ENCODE measurements around the gene TEKTIP1. TPM values are rescaled to one million over a fixed set of nuclear protein-coding genes. Genes with fewer than 3 reads are reported as not detected.

The TEKTIP1 gene
- total and polyA plus RNA-seq, 9 of the 15 experiments (the other 6 are each of a cell fraction or from before 2014, with no cell fraction given), result 0.66 TPM; not detected in 8

- Histone ChIP-seq H3K4me2 (ENCODE audit: insufficient read depth, low read length) (no peak overlapping the region), H3K9me3 (replicated peaks; ENCODE audit: control insufficient read depth, insufficient read depth, low read depth, low read length) (no peaks in the 10 kb centered on the region), H2AFZ (ENCODE audit: low read depth, low read length) (no peak overlapping the region), H3K36me3 (ENCODE audit: control insufficient read depth, insufficient read depth, low read length) (peaks cover 38% of the 10 kb centered on the region; the same call in 2 of the 3 replicates), H3K4me1 (replicated peaks in 1 of 2; ENCODE audit: control insufficient read depth in 2 of 2, insufficient read depth in 2 of 2, low read length in 2 of 2) (peaks cover 15 to 88% of the 10 kb centered on the region in 2 experiments; a peak in 4 of 5 replicates), H3K27ac (ENCODE audit: extremely low read depth, low read depth, low read length) (peak overlapping the region; percentile 30; the same call in 1 of the 3 replicates), H3K9me1 (ENCODE audit: control insufficient read depth, insufficient read depth, low read length) (peaks cover 14% of the 10 kb centered on the region), H3K9ac (ENCODE audit: insufficient read depth in 1 of 2, low read depth in 2 of 2, low read length in 2 of 2) (peak overlapping the region in 1 of 2 experiments; percentile 53; a peak in 2 of 4 replicates), H3K27me3 (ENCODE audit: control insufficient read depth in 2 of 2, insufficient read depth in 2 of 2, low read length in 2 of 2) (no peaks in the 10 kb centered on the region), H3K79me2 (ENCODE audit: control insufficient read depth, insufficient read depth, low read length) (peaks cover 86% of the 10 kb centered on the region), H3K4me3 (no peak overlapping the region), H4K20me1 (replicated peaks; ENCODE audit: control insufficient read depth, insufficient read depth, low read length) (peaks cover 58% of the 10 kb centered on the region)
- ChIA-PET CTCF (ENCODE audit: low intra/inter-chr PET ratio) (no interaction called here), POLR2A (interaction anchor here (1.4 kb wide), 1 partner anchor 11 kb away, joined by 4 read pairs; no protein-coding TSS in a partner anchor)
- BruUV-seq (replicated peaks), result no TSS peak
- 76% methylated on average over 15 of the region's 15 CpGs for WGBS (ENCODE audit: insufficient coverage, low coverage, missing lambda C conversion rate)
- TF ChIP-seq FOSL1 (tag; conservative IDR thresholded peaks at IDR 0.05) (0 out of 2 replicates have a peak, but pooled peaks have one; percentile 25), ZBTB5 (IDR thresholded peaks at IDR 0.05) (no peak)
- intact Hi-C loops (cut with micrococcal nuclease) (no loop called here), in situ Hi-C loops (cut with MboI) (no loop called here)
- ATAC-seq, result no peak
- DNase-seq (ENCODE audit: extremely low read depth in 1 of 4, low spot score in 3 of 4), result peak in 1 of 4 experiments; percentile 27
- FAIRE-seq, result no peak
Measured at GRCh38 chr19:3509566-3509989, 29.4 kb upstream of the TEKTIP1 start.

- BruUV-seq (replicated peaks), result no TSS peak
- Histone ChIP-seq H3K27me3 (ENCODE audit: control insufficient read depth in 2 of 2, insufficient read depth in 2 of 2, low read length in 2 of 2) (no peaks in the 10 kb centered on the region), H3K9me1 (ENCODE audit: control insufficient read depth, insufficient read depth, low read length) (peaks cover 14% of the 10 kb centered on the region), H2AFZ (ENCODE audit: low read depth, low read length) (no peak overlapping the region), H3K4me1 (replicated peaks in 1 of 2; ENCODE audit: control insufficient read depth in 2 of 2, insufficient read depth in 2 of 2, low read length in 2 of 2) (peaks cover 11 to 83% of the 10 kb centered on the region in 2 experiments; a peak in 4 of 5 replicates), H3K79me2 (ENCODE audit: control insufficient read depth, insufficient read depth, low read length) (peaks cover 91% of the 10 kb centered on the region), H3K4me2 (ENCODE audit: insufficient read depth, low read length) (no peak overlapping the region), H3K9ac (ENCODE audit: insufficient read depth in 1 of 2, low read depth in 2 of 2, low read length in 2 of 2) (peak overlapping the region in 1 of 2 experiments; percentile 1; a peak in 1 of 4 replicates), H3K36me3 (ENCODE audit: control insufficient read depth, insufficient read depth, low read length) (peaks cover 38% of the 10 kb centered on the region; the same call in 2 of the 3 replicates), H3K4me3 (no peak overlapping the region), H4K20me1 (replicated peaks; ENCODE audit: control insufficient read depth, insufficient read depth, low read length) (peaks cover 64% of the 10 kb centered on the region), H3K9me3 (replicated peaks; ENCODE audit: control insufficient read depth, insufficient read depth, low read depth, low read length) (no peaks in the 10 kb centered on the region), H3K27ac (ENCODE audit: extremely low read depth, low read depth, low read length) (no peak overlapping the region)
- ChIA-PET POLR2A (interaction anchor here (1.4 kb wide), 1 partner anchor 10 kb away, joined by 4 read pairs; no protein-coding TSS in a partner anchor), CTCF (ENCODE audit: low intra/inter-chr PET ratio) (no interaction called here)
- intact Hi-C loops (cut with micrococcal nuclease), result no loop called here
- no peak for DNase-seq (ENCODE audit: extremely low read depth in 1 of 4, low spot score in 3 of 4)
- in situ Hi-C loops (cut with MboI), result no loop called here
- no peak for ATAC-seq
- WGBS (ENCODE audit: insufficient coverage, low coverage, missing lambda C conversion rate), result 92% methylated on average over 20 of the region's 22 CpGs
- no peak for TF ChIP-seq ZNF586 (CRISPR knock-in tag; conservative IDR thresholded peaks at IDR 0.05)
- no peak for TF ChIP-seq KLF1 (tag; IDR thresholded peaks at IDR 0.05)
- TF ChIP-seq ZC3H8 (IDR thresholded peaks at IDR 0.05), result no peak
- TF ChIP-seq POLR2G (IDR thresholded peaks at IDR 0.05; ENCODE audit: low read depth, low read length), result 0 out of 2 replicates have a peak, but pooled peaks have one; percentile 39
- FAIRE-seq, result no peak
Measured at GRCh38 chr19:3510727-3511126, 28.2 kb upstream of the TEKTIP1 start.

All from K562 (cell line).